T-helper 9 cell (primary cell): Measurements from ENCODE around the gene SLFN5.
A peak's percentile ranks its signal among the peaks of the same experiment; 100 is the strongest.
"Not testable (repeated sequence)": the region's sequence is repeated elsewhere in the genome, so short reads cannot be mapped to it uniquely, and the experiment has no call there.

Experiments used
- DNase-seq: peaks from one replicate; pipeline ENCODE4 v3.0.0-alpha.2; 2020

SLFN5 gene

DNA sequence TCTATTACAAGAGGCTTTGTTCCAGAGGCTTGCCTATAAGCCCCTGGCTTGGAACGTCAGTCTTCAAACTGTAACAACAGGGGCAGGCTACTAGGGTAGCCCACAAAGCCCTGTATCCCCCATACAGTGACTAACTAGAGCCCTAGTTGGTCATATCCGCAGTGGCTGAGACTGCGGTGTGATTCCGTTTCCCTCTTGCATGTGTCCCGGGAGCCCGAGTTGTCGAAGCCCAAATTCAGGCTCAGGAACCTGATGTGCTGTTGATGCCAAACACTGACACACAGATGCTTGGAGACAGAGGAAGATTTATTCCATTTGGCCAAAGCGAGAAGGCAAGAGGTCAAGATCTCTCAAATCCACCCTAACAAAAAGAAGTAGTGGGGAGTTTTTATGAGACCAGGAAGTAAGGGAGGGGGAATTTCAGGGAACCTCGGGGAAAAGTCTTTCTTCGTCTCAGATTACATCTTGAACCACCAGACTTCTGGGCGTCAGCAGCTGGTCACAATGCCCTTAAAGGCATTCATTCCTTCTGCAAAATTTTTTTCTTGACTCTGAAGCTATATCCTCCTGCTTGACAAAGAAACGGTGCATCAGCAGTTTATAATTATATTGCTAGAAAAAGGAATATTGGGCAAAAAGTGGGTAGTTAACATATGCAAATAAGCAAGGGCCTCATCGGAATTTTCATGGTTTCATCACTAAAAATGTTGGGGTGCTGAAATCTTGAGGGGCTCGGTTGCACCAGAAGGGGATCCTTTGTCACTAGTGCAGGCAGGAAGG lies 879 bp downstream of the SLFN5 start:
- DNase-seq = peak; percentile 40

DNA sequence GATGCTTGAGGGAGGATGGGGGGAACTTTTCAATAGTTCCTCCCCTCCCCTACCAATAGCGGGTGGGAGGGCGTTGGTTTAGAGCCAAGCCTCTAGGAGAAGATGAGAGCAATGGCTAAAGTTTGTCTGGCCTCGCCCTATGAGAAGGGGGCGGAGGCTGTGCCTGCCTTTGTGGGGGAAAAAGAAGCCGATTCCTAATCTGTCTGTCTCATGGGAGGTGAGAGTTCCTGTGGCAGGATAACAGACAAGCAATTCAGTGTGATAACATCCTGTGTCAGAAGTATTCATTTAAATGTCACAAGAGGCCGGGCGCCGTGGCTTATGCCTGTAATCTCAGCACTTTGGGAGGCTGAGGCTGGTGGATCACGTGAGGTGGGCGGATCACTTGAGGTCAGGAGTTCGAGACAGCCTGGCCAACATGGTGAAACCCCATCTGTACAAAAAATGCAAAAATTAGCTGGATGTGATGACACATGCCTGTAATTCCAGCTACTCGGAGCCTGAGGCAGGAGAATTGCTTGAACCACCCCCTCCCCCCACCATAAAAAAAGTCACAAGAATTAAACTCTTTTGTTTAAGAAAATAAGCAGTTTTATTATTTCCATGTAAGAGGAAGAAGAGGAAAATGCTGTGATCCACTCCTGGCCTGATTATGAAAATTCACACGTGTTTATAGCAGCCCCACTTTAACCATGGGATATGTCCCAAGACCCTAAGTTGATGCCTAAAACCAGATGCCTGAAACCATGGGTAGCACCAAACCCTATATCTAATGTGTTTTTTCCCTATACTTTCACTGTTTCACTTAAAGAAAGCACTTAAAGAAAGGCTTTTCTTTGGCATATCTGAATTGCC lies 1.7 kb downstream of the SLFN5 start:
- peak; percentile 70 for DNase-seq

- DNase-seq = no peak
Observed at GRCh38 chr17:35245196-35245486, 2.3 kb downstream of the SLFN5 start.

DNA sequence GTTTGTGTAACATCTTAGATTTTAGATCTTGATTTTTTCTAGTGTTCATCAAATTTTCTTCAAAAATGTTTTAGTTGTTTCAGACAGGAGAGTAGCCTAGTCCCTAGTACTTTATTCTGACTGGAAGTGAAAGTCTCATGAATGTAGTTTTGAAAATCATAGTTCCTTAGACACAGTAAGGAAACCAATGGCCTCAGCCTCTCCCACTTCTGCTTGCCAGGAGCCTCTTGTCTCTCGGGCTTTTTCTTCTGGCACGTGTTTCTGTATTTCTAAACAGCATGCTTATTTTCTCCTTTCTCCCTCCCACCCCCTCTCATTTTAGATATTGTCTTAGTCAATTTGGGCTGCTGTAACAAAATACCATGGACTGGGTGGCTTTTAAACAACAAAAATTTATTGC lies 9.8 kb downstream of the SLFN5 start:
- DNase-seq = no peak

DNA sequence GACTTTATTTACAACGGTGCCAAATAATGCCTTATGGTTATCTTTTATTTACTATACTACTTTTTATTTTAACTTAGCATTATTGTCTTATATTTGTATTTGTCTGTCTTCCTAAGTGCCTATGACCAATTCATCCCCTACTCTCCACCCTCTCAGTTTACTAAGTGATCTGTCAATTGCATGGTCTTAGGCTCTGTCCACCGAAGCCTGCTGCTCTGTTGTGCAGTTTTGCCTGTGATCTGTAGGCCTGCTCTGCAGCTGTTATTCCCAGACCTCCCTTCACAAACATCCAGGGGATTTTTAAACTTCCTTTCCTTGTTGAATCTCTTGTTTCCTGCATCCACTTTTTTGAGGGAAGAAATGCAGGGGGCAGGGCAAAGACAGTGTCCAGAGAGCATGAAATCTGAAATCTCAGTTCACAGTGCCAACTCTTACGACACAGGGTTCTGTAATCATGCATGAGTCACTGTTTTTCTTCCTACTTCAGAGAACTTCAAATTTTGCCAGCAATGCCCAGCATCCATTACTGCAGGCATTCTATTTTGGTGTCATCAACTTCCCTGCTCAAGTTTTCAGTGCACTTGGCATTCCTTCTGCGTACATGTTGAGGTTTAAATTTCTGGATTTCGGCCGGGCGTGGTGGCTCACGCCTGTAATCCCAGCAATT lies 11.4 kb downstream of the SLFN5 start:
- DNase-seq = no peak

DNA sequence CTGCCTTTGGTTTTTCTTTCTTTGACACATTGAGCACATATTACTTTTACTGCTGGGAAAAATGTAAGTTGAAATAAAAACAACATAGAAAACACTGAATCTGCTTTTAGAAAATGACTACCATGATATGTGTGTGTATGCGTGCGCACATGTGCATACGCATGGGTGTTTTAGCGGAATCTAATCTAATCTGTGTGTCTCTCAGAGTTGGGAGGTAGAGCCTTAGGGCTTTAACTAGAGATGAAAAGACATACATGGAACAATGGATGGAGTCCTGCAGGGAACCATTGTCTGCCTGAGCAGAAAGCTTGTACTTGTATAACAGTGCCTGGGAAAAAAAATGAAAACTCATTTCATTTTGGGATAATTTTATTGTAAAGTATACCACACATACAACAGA lies 12.4 kb downstream of the SLFN5 start:
- no peak for DNase-seq

GRCh38 chr17:35256629-35257028 lies 13.8 kb downstream of the SLFN5 start:
- no peak for DNase-seq

GRCh38 chr17:35257208-35257659 lies 14.4 kb downstream of the SLFN5 start:
- no peak for DNase-seq

DNA sequence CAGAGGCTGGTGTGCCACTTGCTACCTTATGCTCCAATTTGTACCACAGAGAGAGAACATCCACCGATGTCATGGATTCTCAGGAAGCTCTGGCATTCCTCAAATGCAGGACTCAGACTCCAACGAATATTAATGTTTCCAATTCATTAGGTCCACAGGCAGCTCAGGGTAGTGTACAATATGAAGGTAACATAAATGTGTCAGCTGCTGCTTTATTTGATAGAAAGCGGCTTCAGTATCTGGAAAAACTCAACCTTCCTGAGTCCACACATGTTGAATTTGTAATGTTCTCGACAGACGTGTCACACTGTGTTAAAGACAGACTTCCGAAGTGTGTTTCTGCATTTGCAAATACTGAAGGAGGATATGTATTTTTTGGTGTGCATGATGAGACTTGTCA lies 16.1 kb downstream of the SLFN5 start:
- no peak for DNase-seq

DNA sequence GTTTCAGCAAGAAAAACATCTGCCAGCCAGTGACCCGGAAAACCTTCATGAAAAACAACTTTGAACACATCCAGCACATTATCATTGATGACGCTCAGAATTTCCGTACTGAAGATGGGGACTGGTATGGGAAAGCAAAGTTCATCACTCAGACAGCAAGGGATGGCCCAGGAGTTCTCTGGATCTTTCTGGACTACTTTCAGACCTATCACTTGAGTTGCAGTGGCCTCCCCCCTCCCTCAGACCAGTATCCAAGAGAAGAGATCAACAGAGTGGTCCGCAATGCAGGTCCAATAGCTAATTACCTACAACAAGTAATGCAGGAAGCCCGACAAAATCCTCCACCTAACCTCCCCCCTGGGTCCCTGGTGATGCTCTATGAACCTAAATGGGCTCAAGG lies 22.2 kb downstream of the SLFN5 start:
- DNase-seq = no peak

DNA sequence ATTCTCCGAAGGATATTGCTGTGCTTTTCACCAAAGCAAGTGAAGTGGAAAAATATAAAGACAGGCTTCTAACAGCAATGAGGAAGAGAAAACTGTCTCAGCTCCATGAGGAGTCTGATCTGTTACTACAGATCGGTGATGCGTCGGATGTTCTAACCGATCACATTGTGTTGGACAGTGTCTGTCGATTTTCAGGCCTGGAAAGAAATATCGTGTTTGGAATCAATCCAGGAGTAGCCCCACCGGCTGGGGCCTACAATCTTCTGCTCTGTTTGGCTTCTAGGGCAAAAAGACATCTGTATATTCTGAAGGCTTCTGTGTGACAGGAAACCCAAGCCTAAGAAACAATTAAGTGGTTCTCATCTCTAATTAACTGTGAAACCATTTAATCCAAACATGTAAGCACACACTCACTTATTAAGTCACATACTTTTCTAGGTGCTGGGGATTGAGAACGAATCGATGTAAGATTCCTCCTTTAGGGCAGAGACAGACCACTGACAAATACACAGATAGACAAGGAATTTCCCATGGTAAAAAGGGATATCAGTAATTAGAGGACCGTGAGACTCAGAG lies 22.8 kb downstream of the SLFN5 start:
- no peak for DNase-seq

- not testable (repeated sequence) for DNase-seq
Observed at GRCh38 chr17:35274167-35275066, 31.5 kb downstream of the SLFN5 start.

GRCh38 chr17:35278454-35278853 lies 35.6 kb downstream of the SLFN5 start:
- DNase-seq = not testable (repeated sequence)

GRCh38 chr17:35278876-35279275 lies 36.0 kb downstream of the SLFN5 start:
- DNase-seq = not testable (repeated sequence)

DNA sequence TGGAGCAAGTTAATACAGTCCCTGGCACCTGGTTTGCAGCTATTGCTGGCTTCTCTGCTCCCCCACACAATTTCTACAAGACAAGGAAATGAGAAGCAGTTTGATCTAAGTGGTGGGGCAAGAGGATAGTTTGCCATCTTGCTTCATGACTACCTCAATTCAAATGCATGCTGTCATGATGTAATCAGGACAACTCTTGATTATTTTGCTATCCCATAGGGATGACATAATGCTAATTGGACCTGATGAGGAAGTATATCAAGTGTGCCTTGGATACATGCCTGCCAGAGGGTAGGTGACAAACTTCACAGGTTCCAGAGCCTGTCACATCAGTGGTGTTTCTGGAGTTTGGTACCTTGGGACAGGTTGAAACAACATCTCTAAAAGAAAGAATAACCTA lies 40.9 kb downstream of the SLFN5 start:
- DNase-seq = no peak

GRCh38 chr17:35284955-35285354 lies 42.1 kb downstream of the SLFN5 start:
- no peak for DNase-seq

GRCh38 chr17:35286120-35286781 lies 43.4 kb downstream of the SLFN5 start:
- DNase-seq = no peak

DNA sequence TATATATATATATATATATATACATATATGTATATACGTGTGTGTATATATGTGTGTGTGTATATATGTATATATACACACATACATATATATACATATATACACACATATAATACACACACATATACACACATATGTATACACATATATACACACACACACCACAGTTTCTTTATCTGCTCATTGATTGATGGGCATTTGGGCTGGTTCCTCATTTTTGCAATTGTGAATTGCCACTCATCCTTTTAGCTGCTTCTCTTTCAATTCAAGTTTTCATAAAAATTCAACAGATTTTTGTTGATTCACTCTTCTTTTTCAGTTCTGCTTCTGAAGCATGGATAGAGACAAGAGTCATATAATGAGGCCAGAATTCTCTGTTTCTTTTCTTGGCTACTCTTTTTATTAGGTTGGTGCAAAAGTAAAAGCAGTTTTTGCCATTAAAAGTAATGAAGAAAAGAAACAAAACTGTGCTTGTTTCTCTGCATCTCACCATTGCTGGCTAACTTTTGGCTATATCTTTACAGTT lies 44.5 kb downstream of the SLFN5 start:
- no peak for DNase-seq

DNA sequence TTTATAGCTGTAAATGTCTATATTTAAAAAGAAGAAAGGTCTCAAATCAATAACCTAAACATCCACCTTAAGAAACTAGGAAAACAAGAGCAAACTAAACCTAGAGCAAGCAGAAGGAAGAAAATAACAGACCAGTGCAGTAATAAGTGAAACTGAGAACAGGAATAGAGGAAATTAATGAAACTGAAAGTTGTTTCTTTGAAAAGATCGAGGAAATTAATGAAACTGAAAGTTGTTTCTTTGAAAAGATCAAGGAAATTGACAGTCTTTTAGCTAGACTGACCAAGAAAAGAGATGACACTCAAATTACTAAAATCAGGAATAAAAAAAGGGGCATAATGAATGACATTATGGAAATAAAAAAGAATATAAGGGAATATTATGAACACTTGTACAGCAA lies 46.4 kb downstream of the SLFN5 start:
- no peak for DNase-seq

DNA sequence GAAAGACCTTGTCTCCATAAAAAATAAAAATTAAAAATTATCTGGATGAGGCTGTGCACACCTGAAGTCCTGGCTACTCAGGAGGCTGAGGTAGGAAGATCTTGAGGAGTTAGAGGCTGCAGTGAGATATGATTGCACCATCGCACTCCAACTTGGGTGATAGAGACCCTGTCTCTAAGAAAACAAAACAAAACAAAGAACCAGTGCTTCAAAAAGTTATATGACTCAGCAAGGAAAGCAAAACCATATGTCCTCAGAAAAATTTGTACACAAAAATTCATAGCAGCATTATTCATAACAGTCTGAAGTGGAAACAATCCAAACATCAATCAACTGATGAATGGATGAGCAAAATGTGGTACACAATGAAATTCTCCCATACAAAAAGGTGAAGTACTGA lies 48.9 kb downstream of the SLFN5 start:
- DNase-seq = no peak

- DNase-seq = no peak
Observed at GRCh38 chr17:35293151-35293847, 50.4 kb downstream of the SLFN5 start.
